ENCODE results near the gene APOBEC4. TPM values are rescaled to one million over a fixed set of nuclear protein-coding genes. Genes with fewer than 3 reads are reported as not detected.
A peak's percentile ranks its signal among the peaks of the same experiment; 100 is the strongest.

Gene APOBEC4
- total and polyA plus RNA-seq, 2 of the 13 experiments (the other 11 are each of a cell fraction or from before 2014, with no cell fraction given), result not detected

GRCh38 chr1:183699616-183700160 is 46.6 kb upstream of the APOBEC4 start (continued):
- TF ChIP-seq ATF4 (CRISPR knock-in tag; IDR thresholded peaks at IDR 0.05) (peak in 1 of 2 experiments; percentile 98; a peak in 2 of 4 replicates), TRIM24 (CRISPR knock-in tag; IDR thresholded peaks at IDR 0.05) (no peak), ZBTB7B (CRISPR knock-in tag; IDR thresholded peaks at IDR 0.05) (peak; percentile 80), ZMAT5 (CRISPR knock-in tag; IDR thresholded peaks at IDR 0.05; ENCODE audit: borderline replicate concordance, low read depth) (no peak), ZNF746 (CRISPR knock-in tag; IDR thresholded peaks at IDR 0.05) (peak; percentile 73; the same call in 1 of the 2 replicates)

GRCh38 chr1:183697814-183698590 is 44.9 kb upstream of the APOBEC4 start:
- Histone ChIP-seq H3K9ac (ENCODE audit: insufficient read depth, low read depth, low read length) (no peak overlapping the region), H3K4me3 (replicated peaks in 1 of 3; ENCODE audit: insufficient read depth in 1 of 3, low read depth in 2 of 3, low read length in 3 of 3) (no peak overlapping the region), H3K4me1 (ENCODE audit: insufficient read depth, low read length) (peaks cover 66% of the 10 kb centered on the region), H3K4me2 (ENCODE audit: low read depth, low read length) (no peak overlapping the region), H3K9me3 (ENCODE audit: low read length) (no peaks in the 10 kb centered on the region), H3K27ac (ENCODE audit: extremely low read length, insufficient read depth, low read length) (no peak overlapping the region), H2AFZ (ENCODE audit: low read length) (peak overlapping the region; percentile 44), H3K36me3 (replicated peaks in 1 of 2; ENCODE audit: control insufficient read depth in 1 of 2, insufficient read depth in 2 of 2, low read length in 2 of 2) (no peaks in the 10 kb centered on the region; a peak in 1 of 5 replicates), H3K27me3 (ENCODE audit: control insufficient read depth in 1 of 2, insufficient read depth in 2 of 2, low read length in 2 of 2) (no peaks in the 10 kb centered on the region), H3K79me2 (ENCODE audit: insufficient read depth, low read length) (no peaks in the 10 kb centered on the region), H4K20me1 (ENCODE audit: insufficient read depth, low read length) (no peaks in the 10 kb centered on the region)
- in situ Hi-C loops (cut with HindIII; ENCODE audit: extremely low pct_ligation_motif_present, low pct_unique_long_range_greater_than_20kb), result loop anchor here (10.0 kb wide), 1 partner anchor 53 kb away; no protein-coding TSS in a partner anchor
- POLR2A ChIA-PET, result no interaction called here
- ATAC-seq (no peak), DNase-seq (ENCODE audit: low spot score) (no peak), FAIRE-seq (peak; percentile 34)
- CTCF ChIA-PET (ENCODE audit: low intra/inter-chr PET ratio, low total read pairs), result no interaction called here
- BruUV-seq (replicated peaks), result no TSS peak
- intact Hi-C loops (cut with micrococcal nuclease; ENCODE audit: unreplicated experiment), result loop anchor here (5.0 kb wide), 1 partner anchor 104 kb away; no protein-coding TSS in a partner anchor
- WGBS (ENCODE audit: low lambda C conversion rate), result 63% methylated on average over 3 of the region's 3 CpGs
- TF ChIP-seq ZNF644 (CRISPR knock-in tag; IDR thresholded peaks at IDR 0.05; ENCODE audit: low read depth), result 0 out of 2 replicates have a peak, but pooled peaks have one; percentile 33
- 0 out of 2 replicates have a peak, but pooled peaks have one; percentile 21 for TF ChIP-seq HNF1A (IDR thresholded peaks at IDR 0.05; ENCODE audit: low read depth)
- no peak for TF ChIP-seq HNF1A (CRISPR knock-in tag; IDR thresholded peaks at IDR 0.05; ENCODE audit: borderline replicate concordance)
- TF ChIP-seq, protein P1, sequence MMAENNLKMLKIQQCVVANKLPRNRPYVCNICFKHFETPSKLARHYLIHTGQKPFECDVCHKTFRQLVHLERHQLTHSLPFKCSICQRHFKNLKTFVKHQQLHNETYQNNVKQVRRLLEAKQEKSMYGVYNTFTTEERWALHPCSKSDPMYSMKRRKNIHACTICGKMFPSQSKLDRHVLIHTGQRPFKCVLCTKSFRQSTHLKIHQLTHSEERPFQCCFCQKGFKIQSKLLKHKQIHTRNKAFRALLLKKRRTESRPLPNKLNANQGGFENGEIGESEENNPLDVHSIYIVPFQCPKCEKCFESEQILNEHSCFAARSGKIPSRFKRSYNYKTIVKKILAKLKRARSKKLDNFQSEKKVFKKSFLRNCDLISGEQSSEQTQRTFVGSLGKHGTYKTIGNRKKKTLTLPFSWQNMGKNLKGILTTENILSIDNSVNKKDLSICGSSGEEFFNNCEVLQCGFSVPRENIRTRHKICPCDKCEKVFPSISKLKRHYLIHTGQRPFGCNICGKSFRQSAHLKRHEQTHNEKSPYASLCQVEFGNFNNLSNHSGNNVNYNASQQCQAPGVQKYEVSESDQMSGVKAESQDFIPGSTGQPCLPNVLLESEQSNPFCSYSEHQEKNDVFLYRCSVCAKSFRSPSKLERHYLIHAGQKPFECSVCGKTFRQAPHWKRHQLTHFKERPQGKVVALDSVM (CRISPR knock-in tag; IDR thresholded peaks at IDR 0.05), result no peak
